ENCODE measurements around the gene KCP. TPM values are rescaled to one million over a fixed set of nuclear protein-coding genes. Genes with fewer than 3 reads are reported as not detected.

KCP gene
- total RNA-seq, 1 experiment from 2014 or later: 1.2 TPM

DNA sequence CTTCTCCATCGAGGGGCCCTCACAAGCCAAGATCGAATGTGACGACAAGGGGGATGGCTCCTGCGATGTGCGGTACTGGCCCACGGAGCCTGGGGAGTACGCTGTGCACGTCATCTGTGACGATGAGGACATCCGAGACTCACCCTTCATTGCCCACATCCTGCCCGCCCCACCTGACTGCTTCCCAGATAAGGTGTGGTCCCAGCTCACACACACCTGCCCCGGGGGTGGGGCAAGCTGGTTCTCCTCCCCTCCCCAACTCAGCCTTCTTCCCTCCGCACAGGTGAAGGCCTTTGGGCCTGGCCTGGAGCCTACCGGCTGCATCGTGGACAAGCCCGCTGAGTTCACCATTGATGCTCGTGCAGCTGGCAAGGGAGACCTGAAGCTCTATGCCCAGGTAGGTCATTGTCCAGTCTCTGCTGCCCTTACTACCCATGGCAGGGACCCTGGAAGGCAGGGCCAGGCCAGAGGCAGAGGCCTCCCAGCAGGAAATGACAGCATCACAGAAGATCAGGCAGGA, 69.3 kb downstream of the KCP start:
- no peak for DNase-seq (ENCODE audit: low spot score)

DNA sequence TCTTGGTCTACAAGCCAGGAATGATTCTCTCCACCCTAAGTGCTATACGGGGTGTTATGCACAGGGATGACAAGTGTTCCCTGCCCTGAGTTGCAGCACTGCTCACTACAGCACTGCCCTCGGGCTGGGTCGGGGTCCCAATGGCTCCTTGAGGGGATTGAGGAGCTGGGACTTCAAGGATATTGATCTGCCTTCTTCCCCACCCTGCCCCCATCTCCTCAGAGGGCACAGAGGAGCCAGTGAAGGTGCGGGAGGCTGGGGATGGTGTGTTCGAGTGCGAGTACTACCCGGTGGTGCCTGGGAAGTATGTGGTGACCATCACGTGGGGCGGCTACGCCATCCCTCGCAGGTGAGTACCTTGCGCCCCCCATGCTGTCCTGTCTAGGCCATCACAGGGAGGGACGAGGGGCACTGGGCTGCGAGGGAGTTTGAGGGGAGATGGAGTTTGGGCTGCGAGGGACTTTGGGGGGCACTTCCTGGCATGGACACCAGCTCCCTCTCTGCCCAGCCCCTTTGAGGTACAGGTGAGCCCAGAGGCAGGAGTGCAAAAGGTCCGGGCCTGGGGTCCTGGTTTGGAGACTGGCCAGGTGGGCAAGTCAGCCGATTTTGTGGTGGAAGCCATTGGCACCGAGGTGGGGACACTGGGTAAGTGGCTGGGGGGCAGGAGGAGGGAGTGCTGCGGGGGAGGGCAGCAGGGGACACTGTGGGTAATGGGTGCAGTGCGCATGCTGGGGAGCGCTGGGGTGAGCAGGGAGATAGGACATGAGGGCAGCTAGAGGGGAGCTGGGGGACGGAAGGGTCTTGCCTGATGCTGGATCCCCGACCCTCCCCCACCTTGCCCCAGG, 70.0 kb downstream of the KCP start:
- no peak for DNase-seq (ENCODE audit: low spot score)

DNA sequence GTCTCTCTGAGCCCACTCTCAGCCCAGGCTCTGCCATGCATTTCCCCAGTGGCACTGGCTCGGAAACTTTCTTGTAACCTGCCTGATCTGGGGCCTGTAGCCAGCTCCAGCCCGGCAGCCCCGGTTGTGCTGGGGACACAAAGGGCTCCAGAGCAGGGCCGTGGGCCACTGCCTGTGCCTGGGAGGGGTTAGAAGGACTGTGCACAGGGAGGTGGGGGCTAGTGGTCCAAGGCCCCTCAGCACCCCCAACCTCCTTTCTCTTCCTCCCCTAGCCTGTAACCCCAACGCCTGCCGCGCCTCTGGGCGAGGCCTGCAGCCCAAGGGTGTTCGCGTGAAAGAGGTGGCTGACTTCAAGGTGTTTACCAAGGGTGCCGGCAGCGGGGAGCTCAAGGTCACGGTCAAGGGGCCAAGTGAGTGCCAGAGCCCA, 70.7 kb downstream of the KCP start:
- DNase-seq (ENCODE audit: low spot score): no peak

DNA sequence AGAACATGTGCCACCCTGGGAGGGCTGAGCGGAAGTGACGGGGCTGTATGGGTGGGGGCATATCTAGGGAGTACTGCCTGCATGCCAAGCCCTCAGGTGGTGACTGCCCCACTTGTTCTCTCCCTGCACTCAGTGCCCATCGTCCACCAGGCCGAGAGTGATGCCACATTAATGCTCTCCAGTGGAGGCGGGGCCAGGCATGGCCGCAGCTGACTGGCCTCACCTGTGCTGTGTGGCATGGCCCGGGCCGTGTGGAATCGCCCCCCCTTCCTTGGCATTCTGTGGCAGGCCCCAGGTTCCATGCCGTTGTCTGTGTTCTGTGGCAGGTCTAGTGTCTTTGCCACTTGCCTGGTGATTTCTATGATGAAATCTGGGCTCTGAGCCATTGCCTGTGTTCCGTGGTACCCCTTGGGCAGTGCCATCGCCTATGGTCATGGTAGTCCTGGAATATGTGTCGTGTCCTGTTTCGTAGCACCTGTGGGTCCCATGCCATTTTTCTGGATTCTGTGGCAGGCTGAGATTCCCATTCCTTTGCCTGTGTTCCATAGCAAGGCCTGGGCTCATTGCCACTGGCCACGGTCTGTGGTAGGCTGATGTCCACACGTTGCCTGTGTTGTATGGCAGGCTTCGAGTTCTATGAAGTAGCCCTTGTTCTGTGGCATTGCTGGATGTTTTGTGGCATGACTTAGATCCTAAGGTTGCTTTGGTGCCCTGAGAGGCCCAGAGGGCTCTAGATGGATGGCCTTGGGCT, 71.4 kb downstream of the KCP start:
- no peak for DNase-seq (ENCODE audit: low spot score)

DNA sequence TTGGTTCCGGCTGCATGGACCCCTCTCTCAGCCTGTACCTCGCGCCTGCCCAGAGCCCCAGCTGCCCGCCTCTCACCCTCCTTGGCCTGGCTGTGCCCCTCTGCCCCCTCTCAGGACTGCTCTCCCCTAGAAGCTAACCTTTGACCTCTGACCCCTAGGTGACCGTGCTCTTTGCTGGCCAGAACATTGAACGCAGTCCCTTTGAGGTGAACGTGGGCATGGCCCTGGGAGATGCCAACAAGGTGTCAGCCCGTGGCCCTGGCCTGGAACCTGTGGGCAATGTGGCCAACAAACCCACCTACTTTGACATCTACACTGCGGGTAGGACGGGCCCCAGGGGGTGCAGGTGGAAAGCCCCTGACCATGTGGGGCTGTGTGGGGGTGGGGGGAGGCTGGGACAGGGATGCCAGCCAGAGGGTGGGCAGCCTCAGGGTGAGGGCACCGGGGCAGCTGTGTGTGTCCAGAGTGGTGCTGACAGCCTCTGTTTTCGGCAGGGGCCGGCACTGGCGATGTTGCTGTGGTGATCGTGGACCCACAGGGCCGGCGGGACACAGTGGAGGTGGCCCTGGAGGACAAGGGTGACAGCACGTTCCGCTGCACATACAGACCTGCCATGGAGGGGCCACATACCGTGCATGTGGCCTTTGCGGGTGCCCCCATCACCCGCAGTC, 72.3 kb downstream of the KCP start:
- DNase-seq (ENCODE audit: low spot score): no peak

DNA sequence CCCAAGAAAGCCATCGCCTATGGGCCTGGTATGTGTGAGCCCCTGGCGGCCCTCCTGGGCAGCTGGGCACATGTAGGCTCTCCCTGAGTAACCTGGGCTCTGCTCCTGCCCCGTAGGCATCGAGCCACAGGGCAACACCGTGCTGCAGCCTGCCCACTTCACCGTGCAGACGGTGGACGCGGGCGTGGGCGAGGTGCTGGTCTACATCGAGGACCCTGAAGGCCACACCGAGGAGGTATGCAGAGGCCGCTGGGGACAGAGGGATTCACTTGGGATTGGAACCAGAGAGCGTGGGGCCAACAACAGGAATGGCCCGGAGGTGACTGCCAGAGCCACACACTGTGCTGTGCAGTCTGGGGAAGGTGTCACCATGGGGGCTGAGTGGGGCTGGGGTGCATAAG, 73.0 kb downstream of the KCP start:
- DNase-seq (ENCODE audit: low spot score): no peak

DNA sequence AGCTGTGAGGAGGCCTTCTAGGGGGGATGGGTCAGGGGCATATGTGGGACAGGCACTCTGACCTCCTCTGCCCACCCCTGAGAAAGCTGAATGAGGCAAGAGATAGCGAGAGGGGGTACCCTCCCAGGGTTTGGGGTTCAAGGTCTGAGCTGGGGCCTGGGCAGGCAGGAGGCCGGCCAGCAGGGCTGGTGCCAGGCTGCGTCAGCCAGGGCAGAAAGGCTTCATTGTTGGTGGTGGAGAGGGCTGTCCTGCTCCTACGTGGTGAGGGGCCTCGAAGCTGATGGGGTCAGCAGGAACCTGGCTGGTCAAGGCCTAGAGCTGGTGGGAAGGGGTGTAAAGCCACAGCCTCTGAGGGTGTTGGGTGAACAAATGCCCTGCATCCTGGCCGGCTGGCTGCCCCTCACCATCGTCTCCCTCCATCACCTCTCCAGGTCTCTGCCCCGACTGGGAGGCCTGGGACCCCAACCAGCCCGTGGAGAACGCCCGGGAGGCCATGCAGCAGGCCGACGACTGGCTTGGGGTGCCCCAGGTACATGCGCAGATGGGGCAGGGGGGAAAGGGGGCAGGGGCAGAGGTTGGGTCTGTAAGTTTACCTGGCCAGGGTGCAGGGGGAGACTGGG, 73.7 kb downstream of the KCP start:
- DNase-seq (ENCODE audit: low spot score): no peak

DNA sequence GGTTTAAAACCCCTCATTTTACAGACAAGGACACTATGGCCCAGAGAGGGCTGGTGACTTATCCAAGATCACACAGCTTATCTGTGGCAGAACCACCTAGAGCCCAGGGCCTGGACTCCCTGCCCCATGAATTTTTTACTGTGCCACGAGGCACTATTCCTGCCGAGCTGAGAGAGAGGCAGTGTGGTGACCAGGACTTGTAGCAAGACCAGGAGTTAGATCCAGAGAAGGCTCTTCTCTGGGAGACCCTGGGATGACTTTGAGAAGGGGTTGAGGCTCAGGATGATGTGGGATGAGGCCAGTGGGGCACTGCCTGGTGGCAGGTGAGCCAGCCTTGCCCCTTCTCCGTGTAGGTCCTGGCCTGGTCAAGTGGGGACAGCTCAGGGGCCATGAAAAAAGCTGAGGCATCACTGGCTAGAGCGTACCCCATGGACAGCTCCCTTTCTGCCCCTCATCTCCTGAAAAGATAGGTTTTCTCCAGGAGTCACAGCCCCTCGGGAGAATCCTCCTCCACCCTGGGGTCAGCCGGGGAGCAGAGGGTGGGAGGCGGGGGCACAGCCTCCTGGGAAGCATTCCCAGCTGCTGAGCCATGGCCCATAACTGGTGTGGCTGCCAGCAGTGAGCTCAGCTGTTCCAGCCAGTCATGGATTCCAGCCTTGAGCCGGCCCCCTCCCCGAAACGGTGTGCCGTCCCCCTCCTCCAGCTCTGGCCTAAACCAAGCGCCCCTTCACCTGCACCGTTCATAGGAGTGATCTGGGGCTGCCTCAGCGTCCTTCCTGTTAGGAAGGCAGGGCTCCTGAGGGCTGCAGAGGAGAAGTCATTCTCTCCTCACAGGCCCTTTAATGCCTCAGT, 74.5 kb downstream of the KCP start:
- no peak for DNase-seq (ENCODE audit: low spot score)

DNA sequence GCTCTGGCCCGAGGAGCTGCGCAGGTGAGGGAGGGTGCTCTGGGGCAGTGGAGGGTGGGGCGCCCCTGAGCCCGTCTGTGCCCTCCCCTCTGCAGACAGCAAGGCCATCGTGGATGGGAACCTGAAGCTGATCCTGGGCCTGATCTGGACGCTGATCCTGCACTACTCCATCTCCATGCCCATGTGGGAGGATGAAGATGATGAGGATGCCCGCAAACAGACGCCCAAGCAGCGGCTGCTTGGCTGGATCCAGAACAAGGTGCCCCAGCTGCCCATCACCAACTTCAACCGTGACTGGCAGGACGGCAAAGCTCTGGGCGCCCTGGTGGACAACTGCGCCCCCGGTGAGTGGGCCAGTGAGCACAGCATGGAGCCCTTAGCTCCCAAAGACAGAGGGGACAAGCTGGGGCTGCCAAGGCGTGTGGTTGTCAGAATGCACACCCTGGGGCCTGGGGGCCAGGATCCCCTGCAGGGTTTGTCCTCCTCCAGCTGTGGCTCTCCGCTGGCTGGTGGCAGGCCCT, 75.2 kb downstream of the KCP start:
- DNase-seq (ENCODE audit: low spot score): no peak

DNA sequence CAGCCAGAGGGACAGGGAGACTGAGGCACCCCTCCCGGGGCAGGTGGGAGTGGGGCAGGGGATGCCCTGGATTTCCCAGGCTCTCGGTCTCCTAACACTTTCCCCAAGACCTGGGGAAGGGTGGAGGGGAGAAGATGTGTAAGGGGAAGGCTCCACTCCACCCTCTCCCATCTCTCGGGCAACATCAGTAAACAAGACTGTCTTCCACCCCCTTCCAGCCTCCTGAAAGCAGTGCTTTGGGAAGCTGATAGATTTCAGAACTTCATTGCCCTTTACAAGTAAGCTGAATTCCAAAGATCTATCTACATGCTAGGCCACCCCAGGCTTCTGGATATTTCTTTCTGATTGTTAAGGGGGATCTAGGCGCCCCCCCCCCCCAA, 76.6 kb downstream of the KCP start:
- no peak for DNase-seq (ENCODE audit: low spot score)

DNA sequence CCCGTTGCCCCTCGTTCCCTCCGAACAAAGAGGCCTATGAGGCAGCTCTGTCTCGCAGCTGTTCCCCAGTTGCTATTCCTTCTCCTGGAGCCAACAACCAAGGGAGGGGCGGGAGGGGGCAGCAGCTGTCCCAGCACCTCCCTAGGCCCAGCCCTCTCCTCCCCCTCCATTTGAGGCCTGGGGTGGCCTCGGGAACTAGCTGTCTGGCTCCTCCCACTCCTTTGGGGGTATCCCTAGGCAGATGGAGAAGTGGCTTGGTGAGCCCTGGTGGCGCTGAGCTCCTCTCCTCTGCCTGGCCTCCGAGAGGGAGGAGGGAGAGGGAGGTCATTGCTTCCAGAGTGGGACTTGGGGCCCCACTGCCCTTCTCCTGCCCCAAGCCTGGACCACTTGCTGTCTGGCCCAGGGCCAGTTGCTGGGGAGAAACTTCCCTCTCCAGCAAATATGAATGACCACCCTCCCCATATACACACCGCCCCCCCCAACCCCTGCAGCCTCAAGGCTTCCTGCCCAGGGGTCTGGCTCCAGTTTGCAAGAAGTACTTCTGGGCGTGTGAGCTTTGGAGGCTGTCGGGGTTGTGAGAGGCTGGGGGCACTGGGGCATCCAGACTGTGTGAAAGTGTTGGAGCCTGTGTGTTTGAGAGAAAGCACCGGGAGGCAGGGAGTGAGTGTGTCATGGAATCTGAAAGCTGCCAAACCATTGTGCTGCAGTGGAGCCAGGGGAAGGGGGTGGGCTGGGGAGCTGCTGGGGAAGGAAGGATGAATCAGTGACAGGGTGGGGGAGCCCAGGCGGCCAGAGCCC, 77.2 kb downstream of the KCP start:
- DNase-seq (ENCODE audit: low spot score): no peak

DNA sequence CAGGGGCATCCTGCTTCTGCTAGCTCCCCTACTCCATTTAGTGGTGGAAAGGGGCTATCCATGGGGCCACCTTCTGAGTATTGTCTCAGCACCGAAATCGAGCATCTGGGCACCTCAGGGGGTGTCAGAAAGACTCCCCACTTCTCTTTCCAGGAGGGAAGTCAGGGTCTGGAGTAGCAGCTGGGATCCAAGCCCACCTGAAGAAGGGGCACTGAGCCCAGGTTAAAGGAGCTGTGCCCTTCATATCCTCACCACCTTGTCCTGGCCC, 77.7 kb downstream of the KCP start:
- no peak for DNase-seq (ENCODE audit: low spot score)

DNA sequence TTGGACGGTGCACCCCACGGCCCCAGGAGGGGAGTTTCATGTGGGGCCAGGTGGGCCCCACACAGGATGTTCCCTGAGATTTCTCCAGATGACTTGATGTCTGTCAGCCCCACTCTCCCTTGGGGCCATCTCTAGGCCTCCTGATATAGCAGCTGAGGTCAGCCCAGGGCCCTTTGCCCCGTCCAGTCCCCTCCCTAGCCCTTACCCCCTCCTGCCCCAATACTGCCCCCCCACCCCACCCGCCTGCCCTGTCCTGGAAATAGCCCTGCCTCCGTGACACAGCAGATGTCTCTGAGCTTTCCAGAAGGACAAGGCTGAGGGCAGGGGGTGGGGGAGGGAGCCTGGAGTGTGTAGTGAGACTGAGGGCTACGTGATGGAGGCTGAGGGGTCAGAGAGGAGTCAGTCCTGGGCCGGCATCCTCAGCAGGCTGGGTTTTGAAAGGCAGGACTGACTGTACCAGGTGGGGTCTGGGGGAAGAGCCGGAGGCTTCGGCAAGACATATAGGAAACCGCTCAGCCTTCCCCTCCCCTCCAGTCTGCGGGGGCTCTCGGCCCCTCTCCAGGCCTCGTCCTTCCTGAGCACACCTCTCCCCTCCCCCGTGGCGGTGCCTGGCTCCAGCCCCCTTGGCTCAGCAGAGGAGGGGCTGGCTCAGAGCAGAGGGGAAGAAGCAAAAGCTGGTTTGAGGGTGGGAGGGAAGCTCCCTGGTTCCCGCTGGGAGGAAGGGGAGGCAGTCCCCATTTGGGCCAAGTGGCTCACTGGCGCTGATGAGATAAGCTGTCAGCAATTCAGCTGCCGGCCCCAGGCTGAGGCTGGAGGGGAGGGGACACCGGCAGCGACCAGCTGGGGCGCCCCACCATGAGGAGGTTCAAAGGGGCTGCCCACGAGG, 78.3 kb downstream of the KCP start:
- no peak for DNase-seq (ENCODE audit: low spot score)

DNA sequence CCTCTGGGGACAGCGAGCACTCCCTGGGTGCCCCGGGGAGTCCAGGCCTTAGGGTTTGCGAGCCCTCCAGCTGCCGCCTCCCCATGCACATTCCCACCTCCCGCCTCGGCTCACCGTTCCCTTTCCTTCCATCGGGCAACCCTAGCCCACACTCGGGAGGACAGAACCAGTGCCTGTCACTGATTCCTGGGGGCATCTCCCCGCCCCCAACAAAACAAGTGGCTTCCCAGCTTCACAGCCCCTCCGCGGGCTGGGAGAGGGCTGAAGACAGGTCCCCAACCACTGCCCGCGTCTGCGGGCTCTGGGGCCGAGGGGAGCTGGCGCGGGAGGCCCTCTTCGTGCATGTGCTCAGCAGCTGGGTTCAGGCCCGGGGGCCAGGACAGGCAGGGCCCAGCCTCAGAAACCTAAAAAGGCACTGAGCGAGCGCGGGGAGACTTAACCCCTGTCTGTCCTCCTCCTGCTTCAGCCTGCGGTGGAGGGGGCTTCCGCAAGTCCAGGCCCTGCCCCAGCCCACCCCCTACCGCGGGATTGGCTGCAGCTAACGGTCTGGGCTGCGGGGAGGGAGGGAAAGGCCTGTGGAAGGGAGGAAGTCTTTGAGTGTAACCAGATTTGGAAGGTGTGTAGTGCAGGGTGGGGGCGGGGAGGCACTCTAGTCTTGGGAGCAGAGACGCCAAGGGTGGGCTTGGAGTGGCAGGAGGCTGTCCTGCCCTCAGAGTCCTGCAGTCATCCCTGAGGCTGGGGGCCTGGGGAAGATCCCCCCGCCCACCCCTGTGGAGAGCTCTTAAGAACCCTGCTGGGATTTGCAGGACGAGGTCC, 79.1 kb downstream of the KCP start:
- no peak for DNase-seq (ENCODE audit: low spot score)

DNA sequence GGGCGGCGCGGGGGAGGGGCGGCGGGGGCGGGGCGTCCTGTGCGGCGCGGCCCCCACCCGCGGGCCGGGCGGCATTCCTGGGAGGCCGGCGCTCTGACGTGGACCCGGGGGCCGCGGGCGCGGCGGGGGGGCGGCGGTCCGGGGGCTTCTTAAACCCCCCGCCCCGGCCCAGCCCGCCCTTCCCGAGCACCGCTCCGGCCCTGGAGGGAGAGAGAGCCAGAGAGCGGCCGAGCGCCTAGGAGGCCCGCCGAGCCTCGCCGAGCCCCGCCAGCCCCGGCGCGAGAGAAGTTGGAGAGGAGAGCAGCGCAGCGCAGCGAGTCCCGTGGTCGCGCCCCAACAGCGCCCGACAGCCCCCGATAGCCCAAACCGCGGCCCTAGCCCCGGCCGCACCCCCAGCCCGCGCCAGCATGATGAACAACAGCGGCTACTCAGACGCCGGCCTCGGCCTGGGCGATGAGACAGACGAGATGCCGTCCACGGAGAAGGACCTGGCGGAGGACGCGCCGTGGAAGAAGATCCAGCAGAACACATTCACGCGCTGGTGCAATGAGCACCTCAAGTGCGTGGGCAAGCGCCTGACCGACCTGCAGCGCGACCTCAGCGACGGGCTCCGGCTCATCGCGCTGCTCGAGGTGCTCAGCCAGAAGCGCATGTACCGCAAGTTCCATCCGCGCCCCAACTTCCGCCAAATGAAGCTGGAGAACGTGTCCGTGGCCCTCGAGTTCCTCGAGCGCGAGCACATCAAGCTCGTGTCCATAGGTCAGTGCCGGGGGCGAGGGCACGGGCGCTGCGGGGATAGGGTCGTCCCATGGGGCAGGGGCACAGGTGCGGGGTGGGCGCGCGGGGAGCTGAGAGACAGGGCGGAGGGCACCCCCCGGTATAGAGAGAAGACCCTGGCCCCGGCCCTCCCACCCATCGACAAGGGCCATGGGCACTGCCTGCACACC, 80.0 kb downstream of the KCP start, which contains the start of gene FLNC:
FLNC (plus strand) TSS at position 176 of the 947 bp plus-strand sequence; CDS start at position 408, 232 bp downstream.
- DNase-seq (ENCODE audit: low spot score): no peak

DNA sequence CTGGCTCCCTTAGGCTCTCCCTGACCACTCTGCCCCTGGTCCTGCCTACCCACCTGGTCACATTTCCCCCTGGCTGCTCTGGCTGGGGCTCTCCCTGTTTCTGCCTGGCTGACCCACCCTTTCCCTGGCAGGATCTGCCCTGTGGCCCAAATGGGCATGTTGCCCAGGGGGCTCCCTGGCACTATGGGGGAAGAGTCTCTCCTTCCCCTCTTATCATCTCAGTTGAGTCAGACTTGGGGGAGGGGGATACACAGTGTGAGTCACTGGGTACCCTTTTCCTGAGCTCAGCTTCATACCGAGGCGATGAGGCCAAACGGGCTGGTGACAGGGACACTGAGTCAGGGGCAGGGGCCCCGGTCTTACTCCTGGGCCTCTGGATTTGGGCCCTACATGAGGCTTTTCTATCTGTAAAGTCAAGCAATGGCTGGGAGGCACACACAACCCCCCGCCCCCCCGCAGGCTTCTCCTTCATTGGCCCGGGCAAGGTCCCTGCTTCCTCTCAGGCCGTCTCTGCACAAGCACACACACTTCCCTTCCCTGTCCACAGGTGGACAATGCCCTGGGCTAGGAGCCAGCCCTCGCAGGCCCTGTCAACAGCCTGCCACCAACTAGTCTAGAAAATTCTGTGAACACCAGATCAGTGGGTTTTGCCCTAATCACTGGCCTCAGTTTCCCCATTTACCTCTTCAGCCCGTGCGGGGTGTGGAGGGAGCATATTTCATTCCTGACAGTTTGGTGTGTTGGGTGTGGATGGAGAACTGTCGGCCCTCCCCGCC, 80.9 kb downstream of the KCP start:
- DNase-seq (ENCODE audit: low spot score): no peak

Data from HT-29 (cell line).